Panc1 (cell line): ENCODE data around the gene KCNH3. TPM values are rescaled to one million over a fixed set of nuclear protein-coding genes. Genes with fewer than 3 reads are reported as not detected.

Experiments used
- ATAC-seq: fragments of 200-7000 bp; cut with Tn5 transposase; 2 replicates; pipeline ENCODE4 v1.9.1; 2020; ENCODE audit warnings: mild to moderate bottlenecking, moderate library complexity
- BruUV-seq: library from RNA; stranded (reverse); fragments of 400-500 nt; replicated peaks from 2 replicates; lab custom pipeline; 2021; lab: Mats Ljungman, UMichigan
- CTCF ChIA-PET: fragments of 300-600 bp; sonication (Branson Sonifier 250); formaldehyde crosslinking; loops from one replicate; lab custom pipeline; 2022; ENCODE audit warnings: antibody characterized with exemption; lab: Charles Lee
- POLR2A ChIA-PET: fragments of 300-600 bp; sonication (Branson Sonifier 250); formaldehyde crosslinking; loops from one replicate; lab custom pipeline; 2022; ENCODE audit warnings: antibody characterized with exemption; lab: Charles Lee
- DNase-seq: peaks from one replicate; pipeline ENCODE4 v3.0.0-alpha.2; 2010; ENCODE audit warnings: low read depth, low spot score
- H3K27ac ChIP-seq: 2 replicates; pipeline ENCODE4 v1.5.1; 2011; ENCODE audit warnings: mild to moderate bottlenecking, low read length, inconsistent platforms
- H3K27me3 ChIP-seq: fragments of 200-500 bp; sonication (Bioruptor generic); 2 replicates; pipeline ENCODE4 v1.6.0; 2014; ENCODE audit warnings: low read length, inconsistent platforms; ENCODE audit not compliant: control insufficient read depth, insufficient read depth
- H3K36me3 ChIP-seq: fragments of 200-500 bp; sonication (Bioruptor generic); 2 replicates; pipeline ENCODE4 v1.5.1; 2014; ENCODE audit warnings: inconsistent platforms, mild to moderate bottlenecking, low read length, moderate library complexity; ENCODE audit not compliant: control insufficient read depth, insufficient read depth
- H3K4me1 ChIP-seq: 2 replicates; pipeline ENCODE4 v1.5.1; 2011; ENCODE audit warnings: inconsistent platforms, mild to moderate bottlenecking, low read length, moderate library complexity; ENCODE audit not compliant: control insufficient read depth, insufficient read depth
- H3K4me3 ChIP-seq, 2 experiments: 2 replicates each; pipeline ENCODE4 v1.5.1; 2011 to 2012; ENCODE audit warnings: low read depth in 2 of 2, low read length in 2 of 2, mild to moderate bottlenecking in 2 of 2, inconsistent platforms in 1 of 2, moderate library complexity in 1 of 2
- H3K9me3 ChIP-seq: fragments of 200-500 bp; sonication (Bioruptor generic); 2 replicates; pipeline ENCODE4 v1.5.1; 2014; ENCODE audit warnings: low read depth, mild to moderate bottlenecking, inconsistent platforms, low read length, moderate library complexity; ENCODE audit not compliant: control insufficient read depth, insufficient read depth
- POLR2AphosphoS5 ChIP-seq: IDR thresholded peaks from 2 replicates; pipeline ENCODE4 v1.6.1; 2012; ENCODE audit warnings: mild to moderate bottlenecking, low read depth, low read length, moderate library complexity
- SIN3A ChIP-seq: IDR thresholded peaks from 2 replicates; pipeline ENCODE4 v1.6.1; 2012; ENCODE audit warnings: low read depth, mild to moderate bottlenecking, low read length, moderate library complexity, borderline replicate concordance; ENCODE audit not compliant: insufficient read depth
- TCF7L2 ChIP-seq: IDR thresholded peaks from 2 replicates; pipeline ENCODE4 v1.6.1; 2011; ENCODE audit warnings: mild to moderate bottlenecking, low read depth, low read length, inconsistent platforms
- in situ Hi-C: cut with HindIII; loops from 2 replicates; pipeline ENCODE4 v1.10.0; 2016; ENCODE audit warnings: low sequenced_read_pairs, low pct_unique_long_range_greater_than_20kb
- intact Hi-C: fragments of 100-400 bp; cut with micrococcal nuclease; formaldehyde crosslinking; loops from one replicate; pipeline ENCODE4 v1.10.0; 2022; ENCODE audit not compliant: unreplicated experiment
- total RNA-seq: library from RNA; stranded (reverse); gene quantifications from one replicate; pipeline ENCODE4 v1.2.1, GENCODE V29; 2021; ENCODE audit not compliant: unreplicated experiment
- TF ChIP-seq, protein P1 (sequence below): fragments of 450-650 bp; IDR thresholded peaks from 2 replicates; pipeline ENCODE4 v1.5.1; 2017; ENCODE audit warnings: mild to moderate bottlenecking
- TF ChIP-seq, protein P2 (sequence below), 2 experiments: IDR thresholded peaks; 2 replicates each; pipeline ENCODE4 v1.6.1; 2011 to 2012; ENCODE audit warnings: low read depth in 2 of 2, control low read depth in 1 of 2, low read length in 1 of 2, mild to moderate bottlenecking in 1 of 2, moderate library complexity in 1 of 2; ENCODE audit not compliant: insufficient read depth in 1 of 2

Gene KCNH3
- total RNA-seq, 1 experiment from 2014 or later = 0.64 TPM

DNA sequence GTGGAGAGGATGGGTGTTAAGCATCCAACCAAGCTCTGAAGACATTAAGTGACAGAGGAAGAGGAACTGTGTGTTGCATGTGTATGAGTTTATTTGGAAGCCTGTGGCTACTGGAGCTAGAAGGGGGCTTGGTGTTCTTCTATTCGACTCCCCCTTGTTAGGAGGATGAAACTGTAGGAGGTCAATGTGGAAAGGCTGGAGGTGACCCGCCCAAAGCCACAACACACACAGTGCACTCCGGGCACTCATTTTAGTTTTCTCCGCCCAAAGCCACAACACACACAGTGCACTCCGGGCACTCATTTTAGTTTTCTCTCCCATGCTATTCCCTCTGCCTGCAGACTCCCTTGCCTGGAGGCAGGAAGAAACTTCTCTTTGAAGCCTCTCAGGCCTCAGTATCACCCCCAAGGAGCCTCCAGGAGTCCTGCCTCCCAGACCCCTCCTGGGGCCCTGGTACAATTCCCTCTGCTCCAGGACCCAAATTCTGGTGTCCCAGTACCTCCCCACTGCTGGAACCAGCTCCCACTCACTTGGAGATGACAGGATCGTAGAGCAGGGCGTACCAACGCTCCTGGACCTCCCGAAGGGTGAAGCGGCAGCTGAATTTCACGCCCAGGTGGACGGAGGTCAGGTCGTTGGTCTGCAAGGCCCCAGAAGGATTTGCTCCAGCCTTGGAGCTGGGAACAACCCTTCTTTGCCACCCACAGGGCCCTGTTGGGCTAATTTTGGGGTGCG is 25.3 kb downstream of the KCNH3 start:
- no peak for DNase-seq
- TF ChIP-seq POLR2AphosphoS5 = no peak
- TF ChIP-seq, protein P1, sequence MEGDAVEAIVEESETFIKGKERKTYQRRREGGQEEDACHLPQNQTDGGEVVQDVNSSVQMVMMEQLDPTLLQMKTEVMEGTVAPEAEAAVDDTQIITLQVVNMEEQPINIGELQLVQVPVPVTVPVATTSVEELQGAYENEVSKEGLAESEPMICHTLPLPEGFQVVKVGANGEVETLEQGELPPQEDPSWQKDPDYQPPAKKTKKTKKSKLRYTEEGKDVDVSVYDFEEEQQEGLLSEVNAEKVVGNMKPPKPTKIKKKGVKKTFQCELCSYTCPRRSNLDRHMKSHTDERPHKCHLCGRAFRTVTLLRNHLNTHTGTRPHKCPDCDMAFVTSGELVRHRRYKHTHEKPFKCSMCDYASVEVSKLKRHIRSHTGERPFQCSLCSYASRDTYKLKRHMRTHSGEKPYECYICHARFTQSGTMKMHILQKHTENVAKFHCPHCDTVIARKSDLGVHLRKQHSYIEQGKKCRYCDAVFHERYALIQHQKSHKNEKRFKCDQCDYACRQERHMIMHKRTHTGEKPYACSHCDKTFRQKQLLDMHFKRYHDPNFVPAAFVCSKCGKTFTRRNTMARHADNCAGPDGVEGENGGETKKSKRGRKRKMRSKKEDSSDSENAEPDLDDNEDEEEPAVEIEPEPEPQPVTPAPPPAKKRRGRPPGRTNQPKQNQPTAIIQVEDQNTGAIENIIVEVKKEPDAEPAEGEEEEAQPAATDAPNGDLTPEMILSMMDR = no peak
- TF ChIP-seq SIN3A = no peak
- no peak for TF ChIP-seq TCF7L2
- TF ChIP-seq, protein P2, sequence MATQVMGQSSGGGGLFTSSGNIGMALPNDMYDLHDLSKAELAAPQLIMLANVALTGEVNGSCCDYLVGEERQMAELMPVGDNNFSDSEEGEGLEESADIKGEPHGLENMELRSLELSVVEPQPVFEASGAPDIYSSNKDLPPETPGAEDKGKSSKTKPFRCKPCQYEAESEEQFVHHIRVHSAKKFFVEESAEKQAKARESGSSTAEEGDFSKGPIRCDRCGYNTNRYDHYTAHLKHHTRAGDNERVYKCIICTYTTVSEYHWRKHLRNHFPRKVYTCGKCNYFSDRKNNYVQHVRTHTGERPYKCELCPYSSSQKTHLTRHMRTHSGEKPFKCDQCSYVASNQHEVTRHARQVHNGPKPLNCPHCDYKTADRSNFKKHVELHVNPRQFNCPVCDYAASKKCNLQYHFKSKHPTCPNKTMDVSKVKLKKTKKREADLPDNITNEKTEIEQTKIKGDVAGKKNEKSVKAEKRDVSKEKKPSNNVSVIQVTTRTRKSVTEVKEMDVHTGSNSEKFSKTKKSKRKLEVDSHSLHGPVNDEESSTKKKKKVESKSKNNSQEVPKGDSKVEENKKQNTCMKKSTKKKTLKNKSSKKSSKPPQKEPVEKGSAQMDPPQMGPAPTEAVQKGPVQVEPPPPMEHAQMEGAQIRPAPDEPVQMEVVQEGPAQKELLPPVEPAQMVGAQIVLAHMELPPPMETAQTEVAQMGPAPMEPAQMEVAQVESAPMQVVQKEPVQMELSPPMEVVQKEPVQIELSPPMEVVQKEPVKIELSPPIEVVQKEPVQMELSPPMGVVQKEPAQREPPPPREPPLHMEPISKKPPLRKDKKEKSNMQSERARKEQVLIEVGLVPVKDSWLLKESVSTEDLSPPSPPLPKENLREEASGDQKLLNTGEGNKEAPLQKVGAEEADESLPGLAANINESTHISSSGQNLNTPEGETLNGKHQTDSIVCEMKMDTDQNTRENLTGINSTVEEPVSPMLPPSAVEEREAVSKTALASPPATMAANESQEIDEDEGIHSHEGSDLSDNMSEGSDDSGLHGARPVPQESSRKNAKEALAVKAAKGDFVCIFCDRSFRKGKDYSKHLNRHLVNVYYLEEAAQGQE (IDR thresholded peaks at IDR 0.05; ENCODE audit: insufficient read depth in 1 of 2, low read depth in 2 of 2, low read length in 1 of 2) = no peak
- no peak overlapping the region for H3K4me3 ChIP-seq
- BruUV-seq = no TSS peak
- H3K27me3 ChIP-seq = no peaks in the 10 kb centered on the region
- intact Hi-C loops = no loop called here
- peaks cover 8% of the 10 kb centered on the region for H3K4me1 ChIP-seq
- H3K36me3 ChIP-seq = peaks cover 3% of the 10 kb centered on the region
- H3K9me3 ChIP-seq = no peaks in the 10 kb centered on the region
- H3K27ac ChIP-seq = no peak overlapping the region
- no peak for ATAC-seq
- POLR2A ChIA-PET = no interaction called here
- in situ Hi-C loops = no loop called here
- CTCF ChIA-PET = no interaction called here

DNA sequence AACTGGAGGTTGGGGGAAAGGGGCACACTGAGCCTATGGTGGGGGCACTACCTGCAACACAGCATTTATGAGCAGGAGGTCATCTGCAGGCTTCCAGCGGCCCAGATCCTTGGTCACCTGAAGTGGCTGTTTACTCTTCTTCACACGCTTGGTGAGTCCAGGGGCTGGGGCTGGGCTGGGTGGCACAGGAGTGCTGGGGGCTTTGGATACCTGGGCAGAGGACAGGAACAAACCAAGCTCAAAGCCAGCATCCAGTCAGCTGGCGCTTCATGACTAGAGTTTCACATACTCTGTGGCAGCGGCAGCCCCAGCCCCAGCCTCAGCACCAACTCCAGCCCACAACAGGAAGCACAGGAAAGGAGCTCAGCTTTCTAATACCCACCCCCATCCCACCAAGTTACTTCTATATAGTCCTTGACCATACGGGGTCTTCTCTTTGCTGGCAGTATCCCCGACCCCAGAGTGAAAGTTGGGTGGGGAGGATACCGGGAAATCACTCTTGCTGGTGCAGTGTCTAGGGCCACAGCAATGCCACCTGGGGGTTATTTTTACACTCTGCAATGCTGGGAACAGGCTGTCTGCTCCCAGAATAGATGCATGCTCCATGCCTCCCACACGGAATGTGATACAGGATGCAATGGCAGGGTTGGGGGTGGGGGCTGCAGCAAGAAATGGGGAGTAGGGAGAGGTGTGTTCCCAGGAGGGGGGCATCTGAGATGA is 26.0 kb downstream of the KCNH3 start:
- H3K27me3 ChIP-seq = no peaks in the 10 kb centered on the region
- intact Hi-C loops = no loop called here
- H3K36me3 ChIP-seq = peaks cover 3% of the 10 kb centered on the region; the same call in 1 of the 2 replicates
- ChIA-PET CTCF (interaction anchor here (0.6 kb wide), 1 partner anchor 494 kb away, joined by 3 read pairs; no protein-coding TSS in a partner anchor), POLR2A (no interaction called here)
- no peak overlapping the region for H3K4me3 ChIP-seq
- TF ChIP-seq, protein P2 (IDR thresholded peaks at IDR 0.05; ENCODE audit: insufficient read depth in 1 of 2, low read depth in 2 of 2, low read length in 1 of 2) = no peak
- TF ChIP-seq TCF7L2 = no peak
- TF ChIP-seq SIN3A = no peak
- TF ChIP-seq, protein P1 = no peak
- no peak for TF ChIP-seq POLR2AphosphoS5
- ATAC-seq (no peak), DNase-seq (no peak)
- H3K27ac ChIP-seq = no peak overlapping the region
- no peaks in the 10 kb centered on the region for H3K9me3 ChIP-seq
- BruUV-seq = no TSS peak
- H3K4me1 ChIP-seq = peaks cover 12% of the 10 kb centered on the region
- in situ Hi-C loops = no loop called here
